Neuron (in vitro differentiated cells): Measurements from ENCODE around the gene HYI.
"Not testable (repeated sequence)": the region's sequence is repeated elsewhere in the genome, so short reads cannot be mapped to it uniquely, and the experiment has no call there.

ENCODE experiments used
- H2AFZ ChIP-seq: one replicate; pipeline ENCODE4 v1.6.1; 2013; ENCODE audit warnings: low read depth, mild to moderate bottlenecking, inconsistent platforms, low read length, moderate library complexity
- H3K27me3 ChIP-seq: one replicate; pipeline ENCODE4 v1.6.1; 2013; ENCODE audit warnings: low read length; ENCODE audit not compliant: insufficient read depth
- H3K36me3 ChIP-seq: one replicate; pipeline ENCODE4 v1.6.1; 2013; ENCODE audit warnings: low read length; ENCODE audit not compliant: insufficient read depth
- H3K4me1 ChIP-seq: one replicate; pipeline ENCODE4 v1.6.1; 2013; ENCODE audit warnings: low read length; ENCODE audit not compliant: insufficient read depth
- H3K4me3 ChIP-seq: 2 replicates; pipeline ENCODE4 v1.5.1; 2013; ENCODE audit warnings: mild to moderate bottlenecking, low read length, moderate library complexity
- H3K9me3 ChIP-seq: one replicate; pipeline ENCODE4 v1.6.1; 2013; ENCODE audit warnings: low read length

The HYI gene

GRCh38 chr1:43423672-43424550 lies 29.8 kb downstream of the HYI start:
- Histone ChIP-seq H3K4me1 (no peaks in the 10 kb centered on the region), H3K4me3 (no peak overlapping the region), H3K27me3 (no peaks in the 10 kb centered on the region), H3K9me3 (no peaks in the 10 kb centered on the region), H2AFZ (no peak overlapping the region), H3K36me3 (peaks cover 96% of the 10 kb centered on the region)

GRCh38 chr1:43422995-43423671 lies 30.6 kb downstream of the HYI start:
- H2AFZ ChIP-seq: no peak overlapping the region
- no peaks in the 10 kb centered on the region for H3K4me1 ChIP-seq
- H3K9me3 ChIP-seq: no peaks in the 10 kb centered on the region
- H3K27me3 ChIP-seq: no peaks in the 10 kb centered on the region
- H3K36me3 ChIP-seq: peaks cover 97% of the 10 kb centered on the region
- no peak overlapping the region for H3K4me3 ChIP-seq

- Histone ChIP-seq H3K4me1 (no peaks in the 10 kb centered on the region), H3K4me3 (no peak overlapping the region), H3K36me3 (peaks cover 96% of the 10 kb centered on the region), H3K9me3 (no peaks in the 10 kb centered on the region), H2AFZ (no peak overlapping the region), H3K27me3 (no peaks in the 10 kb centered on the region)
Observed at GRCh38 chr1:43421976-43422750, 31.6 kb downstream of the HYI start.

- Histone ChIP-seq H3K4me1 (no peaks in the 10 kb centered on the region), H2AFZ (no peak overlapping the region), H3K9me3 (no peaks in the 10 kb centered on the region), H3K36me3 (peaks cover 96% of the 10 kb centered on the region), H3K27me3 (no peaks in the 10 kb centered on the region), H3K4me3 (no peak overlapping the region)
Observed at GRCh38 chr1:43421396-43421795, 32.3 kb downstream of the HYI start.

- Histone ChIP-seq H3K4me3 (no peak overlapping the region), H3K36me3 (peaks cover 95% of the 10 kb centered on the region), H3K4me1 (no peaks in the 10 kb centered on the region), H3K27me3 (no peaks in the 10 kb centered on the region), H3K9me3 (no peaks in the 10 kb centered on the region), H2AFZ (no peak overlapping the region)
Observed at GRCh38 chr1:43420874-43421273, 32.9 kb downstream of the HYI start.

- H3K9me3 ChIP-seq: no peaks in the 10 kb centered on the region
- no peak overlapping the region for H2AFZ ChIP-seq
- H3K4me3 ChIP-seq: no peak overlapping the region
- H3K4me1 ChIP-seq: no peaks in the 10 kb centered on the region
- no peaks in the 10 kb centered on the region for H3K27me3 ChIP-seq
- peaks cover 92% of the 10 kb centered on the region for H3K36me3 ChIP-seq
Observed at GRCh38 chr1:43419627-43420425, 33.9 kb downstream of the HYI start.

GRCh38 chr1:43418858-43419257 lies 34.9 kb downstream of the HYI start:
- H3K9me3 ChIP-seq: no peaks in the 10 kb centered on the region
- peaks cover 82% of the 10 kb centered on the region for H3K36me3 ChIP-seq
- H3K27me3 ChIP-seq: no peaks in the 10 kb centered on the region
- H3K4me3 ChIP-seq: no peak overlapping the region
- H2AFZ ChIP-seq: no peak overlapping the region
- no peaks in the 10 kb centered on the region for H3K4me1 ChIP-seq

- Histone ChIP-seq H2AFZ (no peak overlapping the region), H3K27me3 (no peaks in the 10 kb centered on the region), H3K4me1 (no peaks in the 10 kb centered on the region), H3K9me3 (no peaks in the 10 kb centered on the region), H3K4me3 (no peak overlapping the region), H3K36me3 (peaks cover 59% of the 10 kb centered on the region)
Observed at GRCh38 chr1:43415901-43416300, 37.8 kb downstream of the HYI start.

GRCh38 chr1:43414634-43415223 lies 39.0 kb downstream of the HYI start:
- peaks cover 48% of the 10 kb centered on the region for H3K36me3 ChIP-seq
- H3K27me3 ChIP-seq: no peaks in the 10 kb centered on the region
- no peaks in the 10 kb centered on the region for H3K9me3 ChIP-seq
- no peak overlapping the region for H2AFZ ChIP-seq
- H3K4me3 ChIP-seq: no peak overlapping the region
- no peaks in the 10 kb centered on the region for H3K4me1 ChIP-seq

- not testable (repeated sequence) for H3K4me1 ChIP-seq, H2AFZ ChIP-seq, H3K9me3 ChIP-seq, H3K27me3 ChIP-seq, H3K4me3 ChIP-seq
- peaks cover 43% of the 10 kb centered on the region for H3K36me3 ChIP-seq
Observed at GRCh38 chr1:43413426-43413825, 40.3 kb downstream of the HYI start.

GRCh38 chr1:43410571-43410970 lies 43.2 kb downstream of the HYI start:
- H3K4me3 ChIP-seq: no peak overlapping the region
- H3K27me3 ChIP-seq: no peaks in the 10 kb centered on the region
- no peak overlapping the region for H2AFZ ChIP-seq
- no peaks in the 10 kb centered on the region for H3K4me1 ChIP-seq
- no peaks in the 10 kb centered on the region for H3K9me3 ChIP-seq
- H3K36me3 ChIP-seq: peaks cover 35% of the 10 kb centered on the region

- Histone ChIP-seq H3K4me1 (no peaks in the 10 kb centered on the region), H3K9me3 (no peaks in the 10 kb centered on the region), H3K4me3 (no peak overlapping the region), H3K36me3 (peaks cover 53% of the 10 kb centered on the region), H2AFZ (no peak overlapping the region), H3K27me3 (no peaks in the 10 kb centered on the region)
Observed at GRCh38 chr1:43405876-43406234, 47.9 kb downstream of the HYI start.
